Cardiac muscle cell (in vitro differentiated cells and primary cell): ENCODE results near the gene SAE1. TPM values are rescaled to one million over a fixed set of nuclear protein-coding genes. Genes with fewer than 3 reads are reported as not detected.
"Not testable (repeated sequence)": the region's sequence is repeated elsewhere in the genome, so short reads cannot be mapped to it uniquely, and the experiment has no call there.

Experiments
- DNase-seq, 2 donors: peaks; one replicate each; pipeline versions ENCODE4 v3.0.0 to v3.0.0-alpha.2; 2010 to 2017; ENCODE audit warnings: low read depth in 1 of 2, low spot score in 1 of 2
- H3K27ac ChIP-seq: fragments of 200-600 bp; sonication (generic); 2 replicates; pipeline ENCODE4 v1.5.1; 2016
- H3K27me3 ChIP-seq: fragments of 200-600 bp; sonication (generic); 2 replicates; pipeline ENCODE4 v1.6.0; 2016; ENCODE audit warnings: control low read depth
- H3K36me3 ChIP-seq: fragments of 200-600 bp; sonication (generic); 2 replicates; pipeline ENCODE4 v1.5.1; 2016; ENCODE audit warnings: control low read depth
- H3K4me1 ChIP-seq: fragments of 200-600 bp; sonication (generic); 2 replicates; pipeline ENCODE4 v1.8.1; 2017; ENCODE audit warnings: low read depth, mild to moderate bottlenecking, mixed run types
- H3K4me3 ChIP-seq: fragments of 200-600 bp; sonication (generic); 2 replicates; pipeline ENCODE4 v1.5.1; 2016; ENCODE audit warnings: mild to moderate bottlenecking
- H3K9me3 ChIP-seq: fragments of 200-600 bp; sonication (generic); 2 replicates; pipeline ENCODE4 v1.5.1; 2017; ENCODE audit warnings: low read depth, mild to moderate bottlenecking, control low read depth
- polyA plus RNA-seq: library from polyadenylated mRNA; unstranded; fragments of >200 nt; fragmentation: Nextera tagmentation; extraction: Ambion mirVana; gene quantifications from 2 replicates; pipeline ENCODE4 v1.2.1, GENCODE V29; 2016
- total RNA-seq: library from RNA; depleted of rRNA; stranded (reverse); fragments of >200 nt; gene quantifications from 2 replicates; pipeline ENCODE4 v1.2.3, GENCODE V29; 2016
- TF ChIP-seq, protein P1 (sequence below): IDR thresholded peaks from 2 replicates; pipeline ENCODE4 v1.5.1; 2012; ENCODE audit warnings: low read depth, mild to moderate bottlenecking, low read length

The SAE1 gene
- total and polyA plus RNA-seq, 2 experiments from 2014 or later: 128 to 171 TPM

GRCh38 chr19:47241919-47242577 lies 111.4 kb downstream of the SAE1 start:
- Histone ChIP-seq H3K9me3 (no peaks in the 10 kb centered on the region), H3K4me1 (no peaks in the 10 kb centered on the region), H3K4me3 (no peak overlapping the region), H3K36me3 (no peaks in the 10 kb centered on the region), H3K27me3 (peaks cover 42% of the 10 kb centered on the region), H3K27ac (no peak overlapping the region)
- DNase-seq: no peak
- TF ChIP-seq, protein P1, sequence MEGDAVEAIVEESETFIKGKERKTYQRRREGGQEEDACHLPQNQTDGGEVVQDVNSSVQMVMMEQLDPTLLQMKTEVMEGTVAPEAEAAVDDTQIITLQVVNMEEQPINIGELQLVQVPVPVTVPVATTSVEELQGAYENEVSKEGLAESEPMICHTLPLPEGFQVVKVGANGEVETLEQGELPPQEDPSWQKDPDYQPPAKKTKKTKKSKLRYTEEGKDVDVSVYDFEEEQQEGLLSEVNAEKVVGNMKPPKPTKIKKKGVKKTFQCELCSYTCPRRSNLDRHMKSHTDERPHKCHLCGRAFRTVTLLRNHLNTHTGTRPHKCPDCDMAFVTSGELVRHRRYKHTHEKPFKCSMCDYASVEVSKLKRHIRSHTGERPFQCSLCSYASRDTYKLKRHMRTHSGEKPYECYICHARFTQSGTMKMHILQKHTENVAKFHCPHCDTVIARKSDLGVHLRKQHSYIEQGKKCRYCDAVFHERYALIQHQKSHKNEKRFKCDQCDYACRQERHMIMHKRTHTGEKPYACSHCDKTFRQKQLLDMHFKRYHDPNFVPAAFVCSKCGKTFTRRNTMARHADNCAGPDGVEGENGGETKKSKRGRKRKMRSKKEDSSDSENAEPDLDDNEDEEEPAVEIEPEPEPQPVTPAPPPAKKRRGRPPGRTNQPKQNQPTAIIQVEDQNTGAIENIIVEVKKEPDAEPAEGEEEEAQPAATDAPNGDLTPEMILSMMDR: no peak

DNA sequence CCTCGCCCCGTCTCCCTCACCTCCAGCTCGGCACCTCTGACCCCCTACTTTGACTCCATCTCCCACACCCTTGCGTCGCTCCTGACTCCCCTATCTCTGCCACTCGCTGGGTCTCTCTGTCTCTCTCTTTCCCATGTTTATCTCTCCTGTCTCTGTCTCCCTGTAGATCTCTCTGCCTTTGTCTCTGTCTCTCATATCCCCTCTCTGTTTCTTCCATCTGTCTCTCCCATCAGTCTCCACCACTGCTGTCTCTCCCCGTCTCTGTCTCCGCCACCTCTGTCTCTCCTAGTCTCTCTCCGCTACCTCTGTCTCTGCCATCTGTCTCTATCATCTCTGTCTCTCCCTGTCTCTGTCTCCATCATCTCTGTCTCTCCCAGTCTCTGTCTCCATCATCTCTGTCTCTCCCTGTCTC lies 112.7 kb downstream of the SAE1 start:
- no peak for DNase-seq
- Histone ChIP-seq H3K27ac (no peak overlapping the region), H3K27me3 (peaks cover 42% of the 10 kb centered on the region), H3K4me3 (peak overlapping the region; percentile 9), H3K9me3 (no peaks in the 10 kb centered on the region), H3K4me1 (no peaks in the 10 kb centered on the region), H3K36me3 (no peaks in the 10 kb centered on the region)
- TF ChIP-seq, protein P1: no peak

- Histone ChIP-seq H3K9me3 (no peaks in the 10 kb centered on the region), H3K36me3 (no peaks in the 10 kb centered on the region), H3K27me3 (peaks cover 36% of the 10 kb centered on the region), H3K4me3 (no peak overlapping the region), H3K4me1 (no peaks in the 10 kb centered on the region), H3K27ac (no peak overlapping the region)
- peak; percentile 92 to 99 for DNase-seq
- TF ChIP-seq, protein P1: peak; percentile 90
Measured at GRCh38 chr19:47243776-47244547, 113.3 kb downstream of the SAE1 start.

DNA sequence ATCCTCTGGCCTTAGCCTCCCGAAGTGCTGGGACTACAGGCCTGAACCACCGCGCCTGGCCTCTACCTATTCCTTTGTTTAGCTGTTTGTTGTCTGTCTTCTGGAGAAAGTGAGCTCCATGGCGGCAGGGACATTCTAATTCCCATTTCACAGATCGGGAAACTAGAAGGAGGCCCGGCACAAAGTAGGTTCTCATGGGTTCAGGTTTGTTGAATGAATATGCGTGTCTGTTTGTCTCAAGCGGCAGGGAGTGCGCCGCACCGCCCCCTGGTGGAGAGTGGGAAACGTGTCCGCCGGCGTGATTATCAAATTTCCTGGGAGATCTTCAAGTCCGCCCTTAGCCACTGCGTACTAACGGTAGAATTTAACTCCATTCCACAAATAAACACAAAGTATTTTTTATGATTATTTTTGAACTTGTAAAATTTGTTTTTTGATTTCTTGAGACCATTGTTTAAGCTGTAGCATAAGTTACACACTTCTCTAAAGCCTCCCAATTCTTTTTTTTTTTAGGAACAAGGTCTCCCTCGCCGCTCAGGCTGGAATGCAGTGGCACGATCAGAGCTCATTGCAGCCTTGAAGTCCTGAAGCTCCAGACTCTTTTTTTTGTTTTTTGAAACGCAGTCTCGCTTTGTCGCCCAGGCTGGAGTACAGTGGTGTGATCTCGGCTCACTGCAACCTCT lies 116.8 kb downstream of the SAE1 start:
- DNase-seq: peak; percentile 77 to 87
- H3K36me3 ChIP-seq: no peaks in the 10 kb centered on the region
- H3K4me3 ChIP-seq: no peak overlapping the region
- H3K27me3 ChIP-seq: peaks cover 1% of the 10 kb centered on the region
- TF ChIP-seq, protein P1: peak; percentile 95
- H3K27ac ChIP-seq: no peak overlapping the region
- H3K9me3 ChIP-seq: no peaks in the 10 kb centered on the region
- H3K4me1 ChIP-seq: no peaks in the 10 kb centered on the region

DNA sequence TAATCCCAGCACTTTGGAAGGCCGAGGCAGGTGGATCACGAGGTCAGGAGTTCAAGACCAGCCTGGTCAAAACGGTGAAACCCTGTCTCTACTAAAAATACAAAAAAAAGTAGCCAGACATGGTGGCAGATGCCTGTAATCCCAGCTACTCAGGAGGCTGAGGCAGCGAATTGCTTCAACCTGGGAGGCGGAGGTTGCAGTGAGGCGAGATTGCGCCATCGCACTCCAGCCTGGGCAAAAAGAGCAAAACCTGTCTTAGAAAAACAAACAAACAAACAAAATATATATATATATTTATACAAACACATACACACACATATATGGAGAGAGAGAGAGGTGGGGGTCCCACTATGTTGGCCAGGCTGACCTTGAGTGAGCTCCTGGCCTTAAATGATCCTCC lies 122.4 kb downstream of the SAE1 start:
- H3K36me3 ChIP-seq, H3K27me3 ChIP-seq, DNase-seq, H3K27ac ChIP-seq, H3K4me3 ChIP-seq, H3K4me1 ChIP-seq, H3K9me3 ChIP-seq: not testable (repeated sequence)
